Measurements from ENCODE around the gene SLC35B3.
"Not testable (repeated sequence)": the region's sequence is repeated elsewhere in the genome, so short reads cannot be mapped to it uniquely, and the experiment has no call there.

SLC35B3 gene

GRCh38 chr6:8439601-8440268, 4.4 kb upstream of the SLC35B3 start:
- no peak for FAIRE-seq
- DNase-seq (ENCODE audit: insufficient read length), result no peak
- no peak for TF ChIP-seq TAF1 (IDR thresholded peaks at IDR 0.05; ENCODE audit: borderline replicate concordance, low read depth, low read length)
- TF ChIP-seq POLR2A (IDR thresholded peaks at IDR 0.05; ENCODE audit: low read depth, low read length), result no peak

- TF ChIP-seq POLR2A (IDR thresholded peaks at IDR 0.05; ENCODE audit: low read depth, low read length) (no peak), POLR2AphosphoS5 (IDR thresholded peaks at IDR 0.05; ENCODE audit: low read depth, low read length) (no peak), TAF1 (IDR thresholded peaks at IDR 0.05; ENCODE audit: borderline replicate concordance, low read depth, low read length) (no peak)
- no peak for FAIRE-seq
- DNase-seq (ENCODE audit: insufficient read length), result no peak
Observed at GRCh38 chr6:8437813-8438212, 2.5 kb upstream of the SLC35B3 start.

GRCh38 chr6:8436966-8437365, 1.6 kb upstream of the SLC35B3 start:
- TF ChIP-seq TAF1 (IDR thresholded peaks at IDR 0.05; ENCODE audit: borderline replicate concordance, low read depth, low read length) (no peak), POLR2AphosphoS5 (IDR thresholded peaks at IDR 0.05; ENCODE audit: low read depth, low read length) (no peak), POLR2A (IDR thresholded peaks at IDR 0.05; ENCODE audit: low read depth, low read length) (no peak)
- FAIRE-seq (no peak), DNase-seq (ENCODE audit: insufficient read length) (no peak)

GRCh38 chr6:8435845-8436168, 462 bp upstream of the SLC35B3 start:
- FAIRE-seq (peak; percentile 33), DNase-seq (ENCODE audit: insufficient read length) (no peak)
- no peak for TF ChIP-seq POLR2AphosphoS5 (IDR thresholded peaks at IDR 0.05; ENCODE audit: low read depth, low read length)
- no peak for TF ChIP-seq TAF1 (IDR thresholded peaks at IDR 0.05; ENCODE audit: borderline replicate concordance, low read depth, low read length)
- TF ChIP-seq POLR2A (IDR thresholded peaks at IDR 0.05; ENCODE audit: low read depth, low read length), result no peak

GRCh38 chr6:8434727-8435092, 635 bp downstream of the SLC35B3 start:
- FAIRE-seq (no peak), DNase-seq (ENCODE audit: insufficient read length) (no peak)
- TF ChIP-seq TAF1 (IDR thresholded peaks at IDR 0.05; ENCODE audit: borderline replicate concordance, low read depth, low read length) (no peak), POLR2A (IDR thresholded peaks at IDR 0.05; ENCODE audit: low read depth, low read length) (no peak), POLR2AphosphoS5 (IDR thresholded peaks at IDR 0.05; ENCODE audit: low read depth, low read length) (no peak)

GRCh38 chr6:8432614-8433013, 2.7 kb downstream of the SLC35B3 start:
- TF ChIP-seq POLR2AphosphoS5 (IDR thresholded peaks at IDR 0.05; ENCODE audit: low read depth, low read length) (no peak), TAF1 (IDR thresholded peaks at IDR 0.05; ENCODE audit: borderline replicate concordance, low read depth, low read length) (no peak), POLR2A (IDR thresholded peaks at IDR 0.05; ENCODE audit: low read depth, low read length) (no peak)
- DNase-seq (ENCODE audit: insufficient read length) (no peak), FAIRE-seq (peak; percentile 9)

- DNase-seq (ENCODE audit: insufficient read length) (no peak), FAIRE-seq (no peak)
- no peak for TF ChIP-seq POLR2AphosphoS5 (IDR thresholded peaks at IDR 0.05; ENCODE audit: low read depth, low read length)
- no peak for TF ChIP-seq POLR2A (IDR thresholded peaks at IDR 0.05; ENCODE audit: low read depth, low read length)
- no peak for TF ChIP-seq TAF1 (IDR thresholded peaks at IDR 0.05; ENCODE audit: borderline replicate concordance, low read depth, low read length)
Observed at GRCh38 chr6:8429821-8430220, 5.5 kb downstream of the SLC35B3 start.

GRCh38 chr6:8426544-8426943, 8.8 kb downstream of the SLC35B3 start:
- DNase-seq (ENCODE audit: insufficient read length); FAIRE-seq: not testable (repeated sequence)

- FAIRE-seq, result no peak
- TF ChIP-seq POLR2AphosphoS5 (IDR thresholded peaks at IDR 0.05; ENCODE audit: low read depth, low read length), result no peak
- no peak for TF ChIP-seq POLR2A (IDR thresholded peaks at IDR 0.05; ENCODE audit: low read depth, low read length)
- TF ChIP-seq TAF1 (IDR thresholded peaks at IDR 0.05; ENCODE audit: borderline replicate concordance, low read depth, low read length), result no peak
- DNase-seq (ENCODE audit: insufficient read length), result no peak
Observed at GRCh38 chr6:8420031-8420588, 15.2 kb downstream of the SLC35B3 start.

GRCh38 chr6:8415913-8416312, 19.4 kb downstream of the SLC35B3 start:
- TF ChIP-seq TAF1 (IDR thresholded peaks at IDR 0.05; ENCODE audit: borderline replicate concordance, low read depth, low read length) (no peak), POLR2A (IDR thresholded peaks at IDR 0.05; ENCODE audit: low read depth, low read length) (no peak)
- DNase-seq (ENCODE audit: insufficient read length) (no peak), FAIRE-seq (no peak)

GRCh38 chr6:8415280-8415679, 20.1 kb downstream of the SLC35B3 start:
- DNase-seq (ENCODE audit: insufficient read length) (no peak), FAIRE-seq (peak; percentile 17)
- TF ChIP-seq POLR2A (IDR thresholded peaks at IDR 0.05; ENCODE audit: low read depth, low read length) (no peak), POLR2AphosphoS5 (IDR thresholded peaks at IDR 0.05; ENCODE audit: low read depth, low read length) (no peak), TAF1 (IDR thresholded peaks at IDR 0.05; ENCODE audit: borderline replicate concordance, low read depth, low read length) (no peak)

- no peak for FAIRE-seq
- TF ChIP-seq POLR2AphosphoS5 (IDR thresholded peaks at IDR 0.05; ENCODE audit: low read depth, low read length), result no peak
- no peak for TF ChIP-seq TAF1 (IDR thresholded peaks at IDR 0.05; ENCODE audit: borderline replicate concordance, low read depth, low read length)
- no peak for TF ChIP-seq POLR2A (IDR thresholded peaks at IDR 0.05; ENCODE audit: low read depth, low read length)
- no peak for DNase-seq (ENCODE audit: insufficient read length)
Observed at GRCh38 chr6:8414844-8415243, 20.5 kb downstream of the SLC35B3 start.

GRCh38 chr6:8405946-8406345, 29.4 kb downstream of the SLC35B3 start:
- not testable (repeated sequence) for DNase-seq (ENCODE audit: insufficient read length); FAIRE-seq

All from GM12892 (cell line).